Measurements from ENCODE around the gene TESK2.

DNA sequence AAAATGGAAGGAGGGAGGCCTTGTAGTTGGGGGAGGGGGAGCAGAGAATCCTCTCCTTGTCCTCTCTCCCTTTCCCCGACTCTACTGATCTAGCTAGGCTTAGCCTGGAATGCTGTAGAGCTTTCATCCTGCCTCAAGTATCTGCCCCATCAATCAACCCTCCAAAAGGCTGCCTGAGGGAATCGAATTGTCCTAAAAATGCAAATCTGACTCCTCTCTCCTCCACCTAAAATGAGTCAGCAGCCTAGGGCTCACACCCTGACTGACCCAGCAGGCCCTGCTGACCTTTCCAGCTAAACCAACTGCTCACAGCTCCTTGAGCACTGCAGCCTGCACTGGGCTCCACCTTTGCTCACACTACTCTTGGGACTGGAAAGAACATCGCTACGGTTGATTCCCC is 161.5 kb downstream of the TESK2 start:
- TF ChIP-seq, protein P1, sequence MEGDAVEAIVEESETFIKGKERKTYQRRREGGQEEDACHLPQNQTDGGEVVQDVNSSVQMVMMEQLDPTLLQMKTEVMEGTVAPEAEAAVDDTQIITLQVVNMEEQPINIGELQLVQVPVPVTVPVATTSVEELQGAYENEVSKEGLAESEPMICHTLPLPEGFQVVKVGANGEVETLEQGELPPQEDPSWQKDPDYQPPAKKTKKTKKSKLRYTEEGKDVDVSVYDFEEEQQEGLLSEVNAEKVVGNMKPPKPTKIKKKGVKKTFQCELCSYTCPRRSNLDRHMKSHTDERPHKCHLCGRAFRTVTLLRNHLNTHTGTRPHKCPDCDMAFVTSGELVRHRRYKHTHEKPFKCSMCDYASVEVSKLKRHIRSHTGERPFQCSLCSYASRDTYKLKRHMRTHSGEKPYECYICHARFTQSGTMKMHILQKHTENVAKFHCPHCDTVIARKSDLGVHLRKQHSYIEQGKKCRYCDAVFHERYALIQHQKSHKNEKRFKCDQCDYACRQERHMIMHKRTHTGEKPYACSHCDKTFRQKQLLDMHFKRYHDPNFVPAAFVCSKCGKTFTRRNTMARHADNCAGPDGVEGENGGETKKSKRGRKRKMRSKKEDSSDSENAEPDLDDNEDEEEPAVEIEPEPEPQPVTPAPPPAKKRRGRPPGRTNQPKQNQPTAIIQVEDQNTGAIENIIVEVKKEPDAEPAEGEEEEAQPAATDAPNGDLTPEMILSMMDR (IDR thresholded peaks at IDR 0.05), result no peak
- TF ChIP-seq EP300 (IDR thresholded peaks at IDR 0.05; ENCODE audit: borderline replicate concordance in 1 of 2, low read depth in 1 of 2, low read length in 1 of 2), result no peak
- TF ChIP-seq POLR2AphosphoS5 (IDR thresholded peaks at IDR 0.05; ENCODE audit: low read depth, low read length), result no peak
- no peak for TF ChIP-seq FOXM1 (IDR thresholded peaks at IDR 0.05; ENCODE audit: low read depth)
- TF ChIP-seq NRF1 (IDR thresholded peaks at IDR 0.05; ENCODE audit: low read depth, low read length), result no peak
- TF ChIP-seq CHD2 (IDR thresholded peaks at IDR 0.05; ENCODE audit: low read length, partially characterized antibody), result no peak
- TF ChIP-seq YY1 (IDR thresholded peaks at IDR 0.05; ENCODE audit: low read depth), result no peak
- no peak for TF ChIP-seq NFIC (IDR thresholded peaks at IDR 0.05; ENCODE audit: borderline replicate concordance)
